B cell (primary cell): ENCODE results near the gene SHLD3.

ENCODE experiments used
- CTCF ChIP-seq: fragments of 200-600 bp; IDR thresholded peaks from one replicate; pipeline ENCODE4 v1.8.0; 2022; ENCODE audit warnings: antibody characterized with exemption, mild to moderate bottlenecking
- EZH2 ChIP-seq: IDR thresholded peaks from 2 replicates; pipeline ENCODE4 v1.6.1; 2012; ENCODE audit warnings: borderline replicate concordance, low read depth, mild to moderate bottlenecking, moderate library complexity, low read length; ENCODE audit not compliant: insufficient read depth, poor library complexity, severe bottlenecking

- TF ChIP-seq CTCF (no peak), EZH2 (no peak)
These were observed 4.8 kb upstream of the SHLD3 start for GRCh38 chr5:65620021-65620420.
